SK-MEL-5 (cell line): Measurements from ENCODE around the gene SLC25A18. TPM values are rescaled to one million over a fixed set of nuclear protein-coding genes. Genes with fewer than 3 reads are reported as not detected.
"Not testable (repeated sequence)": the region's sequence is repeated elsewhere in the genome, so short reads cannot be mapped to it uniquely, and the experiment has no call there.

Source experiments
- DNase-seq: peaks from one replicate; pipeline ENCODE4 v3.0.0-alpha.2; 2016; ENCODE audit warnings: low read depth, low spot score
- in situ Hi-C: cut with HindIII; loops from 2 replicates; pipeline ENCODE4 v1.10.0; 2016; ENCODE audit warnings: low sequenced_read_pairs, high pct_unique_total_duplicates, low pct_unique_long_range_greater_than_20kb
- polyA plus RNA-seq, 2 experiments: library from polyadenylated mRNA; depleted of rRNA; stranded (reverse); fragments of >200 nt; gene quantifications; 2 replicates each; pipeline ENCODE4 v1.2.3, GENCODE V29; 2015
- total RNA-seq: library from RNA; depleted of rRNA; stranded (reverse); fragments of >200 nt; shearing (Covaris generic); gene quantifications from 2 replicates; pipeline ENCODE4 v1.2.3, GENCODE V29; 2014; rRNA removed

The SLC25A18 gene, protein sequence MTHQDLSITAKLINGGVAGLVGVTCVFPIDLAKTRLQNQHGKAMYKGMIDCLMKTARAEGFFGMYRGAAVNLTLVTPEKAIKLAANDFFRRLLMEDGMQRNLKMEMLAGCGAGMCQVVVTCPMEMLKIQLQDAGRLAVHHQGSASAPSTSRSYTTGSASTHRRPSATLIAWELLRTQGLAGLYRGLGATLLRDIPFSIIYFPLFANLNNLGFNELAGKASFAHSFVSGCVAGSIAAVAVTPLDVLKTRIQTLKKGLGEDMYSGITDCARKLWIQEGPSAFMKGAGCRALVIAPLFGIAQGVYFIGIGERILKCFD
- 0.08 TPM in 1 of 2 replicates, not detected in the other for total RNA-seq
- not detected in 2 replicates for polyA plus RNA-seq (2015; cell fraction: cytosol; rRNA removed)
- polyA plus RNA-seq (2015; cell fraction: nucleus; rRNA removed): not detected in 2 replicates

DNA sequence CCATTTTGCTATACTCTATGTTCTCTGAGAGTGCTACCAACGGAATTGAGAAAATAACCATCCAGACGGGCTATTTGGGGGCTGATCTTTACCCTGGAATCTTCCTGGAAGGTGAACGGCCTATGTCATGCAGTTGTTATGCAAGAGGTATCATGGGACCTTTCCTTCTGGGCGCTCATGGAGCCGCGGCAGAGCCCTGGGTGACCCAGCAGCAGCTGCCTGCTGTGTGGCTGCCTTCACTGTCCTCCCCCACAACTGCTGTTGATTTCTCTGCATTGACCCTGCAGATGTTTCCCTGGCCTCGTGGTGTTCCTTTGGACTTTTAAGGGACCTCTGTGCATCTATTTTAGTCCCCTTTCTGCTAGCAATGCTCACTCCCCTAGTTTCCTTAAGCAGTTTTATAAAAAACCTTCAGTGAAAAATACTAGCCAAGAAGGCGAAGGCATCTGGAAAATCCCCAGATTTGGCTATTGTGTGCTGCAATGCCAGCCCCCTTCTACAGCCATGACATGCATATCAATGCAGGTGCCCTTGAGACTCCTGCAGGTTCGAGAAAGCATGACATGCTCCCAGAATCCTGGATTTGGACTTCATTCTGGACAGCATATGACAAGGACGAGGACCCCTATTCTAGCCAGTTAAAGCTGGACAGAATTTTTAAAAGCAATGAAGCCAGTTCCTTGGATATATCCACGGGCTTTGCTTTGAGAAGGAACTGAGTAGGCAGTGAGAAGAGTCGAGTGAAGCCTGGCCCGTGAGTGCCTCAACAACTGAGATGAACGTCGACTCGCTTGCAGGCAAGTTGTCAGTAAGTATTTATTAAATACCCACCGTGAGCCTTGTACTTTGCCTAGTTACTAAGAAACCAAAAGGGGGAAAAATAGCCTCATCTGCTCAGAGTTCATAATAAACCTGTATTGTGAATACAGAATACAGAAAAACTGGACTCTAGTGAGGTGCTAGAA lies at the start of gene SLC25A18:
Gene SLC25A18 (plus strand): TSS at position 593 of the 965 bp plus-strand sequence. CDS start 16,447 bp downstream, outside the sequence.
- in situ Hi-C loops: no loop called here
- peak; percentile 62 for DNase-seq

GRCh38 chr22:17513612-17514011 lies 49.7 kb upstream of the SLC25A18 start:
- in situ Hi-C loops: no loop called here
- no peak for DNase-seq

DNA sequence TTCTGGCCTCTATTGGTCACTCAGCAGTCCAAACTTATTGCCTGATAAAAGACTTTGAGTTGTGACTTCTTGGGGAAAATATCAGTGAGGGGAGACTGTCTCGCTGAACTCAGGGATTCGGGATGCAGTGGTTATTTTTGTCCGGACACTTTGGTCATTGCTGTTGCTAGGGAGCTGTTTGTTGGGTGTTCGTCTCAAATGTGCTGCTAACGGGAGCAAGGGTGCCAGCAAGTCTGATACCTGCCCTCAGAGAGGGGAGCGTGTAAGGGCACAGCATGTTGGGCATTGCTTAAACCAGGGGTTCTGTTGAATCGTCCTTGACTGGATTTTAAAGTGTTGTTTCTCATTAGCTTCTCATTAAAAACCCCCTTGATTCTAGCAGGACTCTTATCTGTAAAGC lies 49.2 kb upstream of the SLC25A18 start:
- DNase-seq: no peak
- in situ Hi-C loops: no loop called here

GRCh38 chr22:17518406-17518805 lies 44.9 kb upstream of the SLC25A18 start:
- no peak for DNase-seq
- in situ Hi-C loops: no loop called here

- in situ Hi-C loops: not testable (repeated sequence)
Measured at GRCh38 chr22:17521971-17522370, 41.3 kb upstream of the SLC25A18 start.

DNA sequence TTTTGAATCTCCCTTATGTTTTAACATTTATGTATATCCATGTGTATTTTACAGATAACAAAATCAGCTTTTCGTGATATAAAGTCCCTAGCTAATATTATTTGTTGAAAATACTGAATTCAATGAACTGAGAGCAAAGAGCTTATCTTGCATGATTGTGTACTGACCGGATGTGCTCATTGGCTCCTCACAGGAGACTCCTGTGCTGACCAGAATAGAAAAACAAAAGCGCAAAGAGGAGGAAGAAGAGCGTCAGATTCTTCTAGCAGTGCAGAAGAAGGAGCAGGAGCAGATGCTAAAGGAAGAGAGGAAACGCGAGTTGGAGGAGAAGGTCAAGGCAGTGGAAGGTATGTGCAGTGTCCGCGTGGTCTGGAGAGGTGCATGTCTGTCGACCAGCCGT lies 39.4 kb upstream of the SLC25A18 start:
- DNase-seq: no peak
- in situ Hi-C loops: no loop called here

More at GRCh38 chr22:17521971-17522370, 41.3 kb upstream of the SLC25A18 start:
- DNase-seq: not testable (repeated sequence)

- in situ Hi-C loops: no loop called here
- DNase-seq: no peak
Measured at GRCh38 chr22:17536269-17536668, 27.0 kb upstream of the SLC25A18 start.

DNA sequence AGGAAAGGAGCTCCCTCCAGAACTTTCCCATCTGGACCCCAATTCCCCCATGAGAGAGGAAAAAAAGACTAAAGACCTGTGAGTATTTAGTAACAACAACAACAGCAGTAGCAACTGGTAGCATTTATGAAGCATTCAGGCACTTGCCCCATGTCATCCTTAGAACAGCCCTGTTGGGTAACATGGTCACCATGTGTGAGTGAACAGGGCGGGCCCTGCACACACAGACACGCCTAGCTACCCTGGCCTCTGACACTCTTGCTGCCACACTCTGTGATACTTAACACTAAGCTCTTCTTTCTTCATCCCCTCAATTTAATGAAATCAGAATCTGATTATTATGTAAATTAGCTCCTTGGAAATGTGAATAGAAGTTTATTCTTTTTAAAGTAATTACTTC lies 26.1 kb upstream of the SLC25A18 start:
- DNase-seq: no peak
- in situ Hi-C loops: no loop called here

DNA sequence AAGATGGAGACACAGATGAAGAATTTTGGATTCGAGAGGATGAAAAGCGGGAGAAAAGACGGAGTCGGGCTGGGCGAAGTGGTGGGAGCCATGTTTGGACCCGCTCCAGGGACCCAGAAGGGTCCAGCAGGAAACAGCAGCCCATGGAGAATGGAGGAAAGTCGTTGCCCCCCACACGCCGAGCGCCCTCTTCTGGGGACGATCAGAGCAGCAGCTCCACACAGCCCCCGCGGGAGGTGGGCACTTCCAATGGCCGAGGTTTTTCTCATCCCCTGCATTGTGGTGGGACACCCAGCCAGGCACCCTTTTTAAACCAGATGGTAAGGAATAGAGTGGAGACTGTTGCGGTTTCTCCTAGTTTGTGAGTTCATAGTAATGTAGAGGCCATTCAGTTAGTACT lies 22.8 kb upstream of the SLC25A18 start:
- in situ Hi-C loops: no loop called here
- DNase-seq: peak; percentile 37

DNA sequence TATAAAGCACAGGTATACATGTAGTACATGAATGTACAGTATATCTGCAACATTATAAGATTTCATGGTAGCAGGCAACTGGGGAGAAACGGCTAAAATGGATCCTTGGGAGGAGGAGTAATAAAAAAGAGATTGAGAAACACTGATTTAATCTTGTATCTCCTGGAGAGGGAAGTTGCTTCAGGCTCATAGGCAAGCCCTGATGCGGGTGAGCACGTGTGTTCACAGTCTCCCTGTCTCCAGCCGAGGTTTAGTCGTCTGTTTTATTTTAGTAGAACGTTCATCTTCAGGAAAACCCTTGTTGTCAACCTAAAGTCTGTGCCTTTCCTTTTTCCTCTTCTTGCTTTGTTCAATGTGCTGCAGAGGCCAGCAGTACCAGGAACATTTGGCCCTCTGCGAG lies 21.8 kb upstream of the SLC25A18 start:
- in situ Hi-C loops: no loop called here

GRCh38 chr22:17542452-17542851 lies 20.8 kb upstream of the SLC25A18 start:
- in situ Hi-C loops: no loop called here
- DNase-seq: no peak

More for the DNA sequence above, 21.8 kb upstream of the SLC25A18 start:
- no peak for DNase-seq

GRCh38 chr22:17548010-17548755 lies 15.1 kb upstream of the SLC25A18 start:
- no peak for DNase-seq
- in situ Hi-C loops: no loop called here

DNA sequence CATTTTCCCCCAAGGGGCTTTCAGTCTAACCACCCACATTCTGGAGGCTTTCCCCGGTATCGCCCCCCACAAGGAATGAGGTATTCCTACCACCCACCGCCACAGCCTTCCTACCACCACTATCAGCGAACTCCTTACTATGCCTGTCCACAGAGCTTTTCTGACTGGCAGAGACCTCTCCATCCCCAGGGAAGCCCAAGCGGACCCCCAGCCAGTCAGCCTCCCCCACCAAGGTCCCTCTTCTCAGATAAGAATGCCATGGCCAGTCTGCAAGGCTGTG lies 14.6 kb upstream of the SLC25A18 start:
- DNase-seq: no peak
- in situ Hi-C loops: no loop called here

- DNase-seq: no peak
- in situ Hi-C loops: no loop called here
Measured at GRCh38 chr22:17549183-17549582, 14.1 kb upstream of the SLC25A18 start.

GRCh38 chr22:17549655-17550054 lies 13.6 kb upstream of the SLC25A18 start:
- in situ Hi-C loops: no loop called here
- no peak for DNase-seq

DNA sequence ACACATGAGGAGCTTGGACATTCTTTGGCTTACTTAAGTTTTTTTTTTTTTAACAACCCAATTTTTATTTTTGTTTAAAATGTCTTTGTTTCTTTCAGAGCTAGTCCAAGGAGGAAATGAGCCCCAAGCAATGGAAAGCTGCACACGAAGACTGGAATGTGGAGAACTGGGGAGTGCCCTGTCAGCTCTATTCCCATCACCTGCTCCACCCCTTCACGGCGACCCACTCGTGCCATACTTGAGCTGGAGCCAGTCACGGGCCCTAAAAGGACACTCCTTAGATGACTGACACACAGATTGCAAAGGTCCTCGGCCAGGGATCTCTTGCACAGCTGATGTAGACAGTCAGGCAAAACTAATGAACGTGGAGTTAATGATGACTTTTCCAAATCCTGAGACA lies 10.6 kb upstream of the SLC25A18 start:
- in situ Hi-C loops: no loop called here

DNA sequence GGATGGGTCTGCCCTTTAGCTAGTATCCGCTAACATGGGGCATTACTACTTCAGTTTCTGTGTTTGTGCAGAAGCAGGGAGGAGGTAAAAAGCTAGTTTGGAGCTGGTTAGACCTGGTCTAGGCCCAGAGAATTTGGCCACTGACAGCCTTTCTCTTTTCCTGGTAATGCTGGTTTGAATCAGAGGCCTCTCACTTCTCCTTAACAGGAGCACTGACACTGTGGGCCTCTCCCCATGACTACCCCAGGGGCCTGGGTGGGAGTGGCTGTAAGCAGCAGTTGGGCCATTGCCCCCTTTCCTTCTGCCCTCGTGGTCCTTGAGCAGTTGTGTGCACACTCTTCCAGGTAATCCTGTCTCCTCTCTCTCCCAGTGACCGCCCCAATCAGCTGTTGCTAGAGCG lies 8.5 kb upstream of the SLC25A18 start:
- in situ Hi-C loops: no loop called here
- DNase-seq: no peak

More for the DNA sequence above, 10.6 kb upstream of the SLC25A18 start:
- no peak for DNase-seq

- DNase-seq: no peak
- in situ Hi-C loops: no loop called here
Measured at GRCh38 chr22:17559188-17559587, 4.1 kb upstream of the SLC25A18 start.
